Measurements from ENCODE around the gene MS4A4E.
"Not testable (repeated sequence)": the region's sequence is repeated elsewhere in the genome, so short reads cannot be mapped to it uniquely, and the experiment has no call there.

MS4A4E gene

GRCh38 chr11:60221181-60221580 is 21.8 kb downstream of the MS4A4E start:
- DNase-seq: no peak

- DNase-seq: no peak
Observed at GRCh38 chr11:60214386-60214785, 28.6 kb downstream of the MS4A4E start.

- no peak for DNase-seq
Observed at GRCh38 chr11:60211206-60211605, 31.7 kb downstream of the MS4A4E start.

- no peak for DNase-seq
Observed at GRCh38 chr11:60209977-60210376, 33.0 kb downstream of the MS4A4E start.

GRCh38 chr11:60208951-60209350 is 34.0 kb downstream of the MS4A4E start:
- no peak for DNase-seq

GRCh38 chr11:60208146-60208895 is 34.6 kb downstream of the MS4A4E start:
- no peak for DNase-seq

- no peak for DNase-seq
Observed at GRCh38 chr11:60206616-60207015, 36.3 kb downstream of the MS4A4E start.

- no peak for DNase-seq
Observed at GRCh38 chr11:60204922-60205321, 38.0 kb downstream of the MS4A4E start.

- not testable (repeated sequence) for DNase-seq
Observed at GRCh38 chr11:60201334-60201733, 41.6 kb downstream of the MS4A4E start.

GRCh38 chr11:60197442-60197841 is 45.5 kb downstream of the MS4A4E start:
- no peak for DNase-seq

- no peak for DNase-seq
Observed at GRCh38 chr11:60195923-60196368, 47.0 kb downstream of the MS4A4E start.

GRCh38 chr11:60194511-60194910 is 48.4 kb downstream of the MS4A4E start:
- DNase-seq: no peak

GRCh38 chr11:60193687-60194433 is 49.1 kb downstream of the MS4A4E start:
- peak; percentile 29 for DNase-seq

- not testable (repeated sequence) for DNase-seq
Observed at GRCh38 chr11:60192564-60192963, 50.4 kb downstream of the MS4A4E start.

- not testable (repeated sequence) for DNase-seq
Observed at GRCh38 chr11:60188481-60188880, 54.5 kb downstream of the MS4A4E start.

GRCh38 chr11:60186128-60186527 is 56.8 kb downstream of the MS4A4E start:
- DNase-seq: not testable (repeated sequence)

- DNase-seq: not testable (repeated sequence)
Observed at GRCh38 chr11:60185512-60185827, 57.5 kb downstream of the MS4A4E start.

GRCh38 chr11:60184824-60185511 is 58.0 kb downstream of the MS4A4E start:
- no peak for DNase-seq

- DNase-seq: no peak
Observed at GRCh38 chr11:60183591-60184205, 59.2 kb downstream of the MS4A4E start.

- DNase-seq: no peak
Observed at GRCh38 chr11:60182541-60183330, 60.2 kb downstream of the MS4A4E start, which contains the start of gene MS4A6A. Gene MS4A6A (minus strand): TSS chr11:60183083. CDS start chr11:60181727, 1,356 bp downstream.

- no peak for DNase-seq
Observed at GRCh38 chr11:60175860-60176275, 67.1 kb downstream of the MS4A4E start.

- no peak for DNase-seq
Observed at GRCh38 chr11:60172011-60172410, 70.9 kb downstream of the MS4A4E start.

All from CD4-positive, alpha-beta T cell treated with Interferon gamma for 1 hour (primary cell).